HG03095 (cell line): ENCODE results near the gene HS6ST1.

Source experiments
- ATAC-seq: cut with Tn5 transposase; IDR thresholded peaks from one replicate; pipeline ENCODE4 v1.9.1; 2021; ENCODE audit warnings: moderate library complexity; ENCODE audit not compliant: unreplicated experiment

The HS6ST1 gene

DNA sequence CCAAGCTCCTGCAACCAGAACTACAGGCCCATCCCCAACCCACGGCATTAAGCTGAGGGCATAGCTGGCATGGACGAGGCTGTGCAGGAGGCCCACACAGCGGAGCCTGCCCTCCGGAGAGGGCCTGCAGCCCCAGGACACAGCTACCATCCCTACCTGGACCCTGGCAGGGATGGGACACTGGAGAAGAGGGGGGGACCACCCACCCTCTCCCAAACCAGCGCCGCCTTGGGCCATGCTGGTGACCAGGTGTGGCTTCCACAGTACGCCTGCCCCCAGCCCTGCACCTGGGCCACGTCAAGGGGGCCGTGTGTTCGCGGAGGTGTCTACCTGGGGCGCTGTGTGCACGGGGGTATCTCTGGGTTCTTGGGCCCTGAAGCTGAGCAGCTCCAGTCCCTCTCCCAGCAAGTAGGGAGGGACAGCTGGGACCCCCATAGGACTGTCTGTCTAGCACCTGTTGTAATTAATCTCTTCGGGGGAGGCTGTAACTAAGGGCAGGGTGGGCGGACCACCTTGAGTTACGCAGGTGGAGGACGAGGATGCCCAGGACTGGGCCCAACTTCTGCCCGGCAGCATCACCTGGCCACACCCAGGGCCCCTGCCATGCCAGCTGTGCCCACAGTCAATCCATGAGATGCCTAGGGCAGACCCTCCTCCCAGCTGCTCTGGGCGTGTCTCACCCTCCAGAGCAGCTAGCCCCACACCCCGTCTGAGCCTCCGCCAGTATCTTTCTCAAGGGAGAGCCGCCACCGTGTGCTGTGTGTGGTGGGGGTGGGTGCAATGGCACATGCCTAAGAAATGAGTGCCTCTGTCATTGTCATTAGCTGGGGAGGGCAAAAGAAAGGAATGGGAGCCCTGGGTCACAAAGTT, 18.3 kb downstream of the HS6ST1 start:
- no peak for ATAC-seq

DNA sequence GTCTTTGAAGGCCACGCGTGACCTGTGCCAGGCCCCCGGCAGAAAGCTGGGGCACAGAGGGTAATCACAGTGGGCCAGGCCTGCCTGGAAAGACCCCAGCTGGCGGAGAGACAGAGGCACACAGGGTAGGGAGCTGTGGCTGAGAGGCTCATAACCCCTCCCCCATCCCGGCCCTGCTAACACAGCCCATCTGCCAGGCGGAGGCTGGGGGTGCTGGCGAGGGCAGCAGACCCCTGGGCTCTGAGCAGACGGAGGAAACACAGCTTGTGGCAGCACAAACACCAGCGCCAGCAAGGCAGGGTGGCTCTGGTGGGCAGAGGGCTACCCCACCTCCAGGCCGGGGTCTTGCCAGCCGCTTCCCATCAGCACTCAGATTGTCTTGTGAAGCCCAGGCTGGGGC, 19.0 kb downstream of the HS6ST1 start:
- ATAC-seq = no peak

DNA sequence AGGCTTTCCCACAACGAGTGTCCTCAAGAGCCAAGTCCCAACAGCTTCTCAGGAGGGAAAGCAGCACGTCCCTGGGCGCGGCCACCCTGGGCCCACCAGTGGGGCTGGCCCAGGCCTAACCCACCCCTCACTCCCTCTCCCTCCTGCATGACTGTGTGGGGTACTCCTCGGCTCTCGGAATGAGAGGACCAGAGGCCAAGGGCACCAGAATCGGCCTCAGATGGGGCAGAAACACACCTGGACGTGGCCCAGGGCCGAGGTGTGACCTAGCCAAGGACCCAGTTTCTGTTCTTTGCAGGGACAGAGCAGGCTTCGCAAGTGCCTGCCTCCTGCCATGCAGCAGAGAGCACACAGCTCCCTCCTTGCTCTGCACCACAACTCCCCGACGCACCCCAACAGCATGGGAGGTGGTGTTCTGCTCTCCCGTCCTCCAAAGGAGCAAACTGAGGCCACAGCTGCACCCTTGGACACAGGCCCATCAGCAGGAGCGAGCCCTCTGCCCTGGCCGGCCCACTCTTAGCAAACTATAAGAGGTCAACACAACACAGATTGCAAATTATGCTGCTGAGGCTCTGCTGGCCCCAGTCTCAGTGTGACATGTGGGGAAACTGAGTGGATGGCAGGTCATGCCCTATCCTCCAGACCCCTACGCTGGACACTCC, 19.7 kb downstream of the HS6ST1 start:
- no peak for ATAC-seq

DNA sequence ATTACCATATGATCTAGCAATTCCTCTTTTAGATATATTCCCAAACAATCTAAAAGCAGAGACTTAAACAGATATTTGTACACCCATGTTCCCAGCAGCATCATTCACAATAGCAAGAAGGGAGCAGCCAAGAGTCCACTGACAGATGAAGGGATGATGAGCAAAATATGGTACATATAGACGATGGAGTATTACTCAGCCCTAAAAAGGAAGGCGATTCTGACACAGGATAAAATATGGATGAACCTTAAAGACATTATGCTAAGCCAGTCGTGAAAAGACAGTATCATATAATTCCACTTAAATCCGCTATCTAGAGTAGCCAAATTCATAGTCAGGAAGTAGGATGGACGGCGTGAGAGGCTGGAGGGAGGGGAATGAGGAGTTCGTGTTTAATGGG, 20.4 kb downstream of the HS6ST1 start:
- no peak for ATAC-seq

DNA sequence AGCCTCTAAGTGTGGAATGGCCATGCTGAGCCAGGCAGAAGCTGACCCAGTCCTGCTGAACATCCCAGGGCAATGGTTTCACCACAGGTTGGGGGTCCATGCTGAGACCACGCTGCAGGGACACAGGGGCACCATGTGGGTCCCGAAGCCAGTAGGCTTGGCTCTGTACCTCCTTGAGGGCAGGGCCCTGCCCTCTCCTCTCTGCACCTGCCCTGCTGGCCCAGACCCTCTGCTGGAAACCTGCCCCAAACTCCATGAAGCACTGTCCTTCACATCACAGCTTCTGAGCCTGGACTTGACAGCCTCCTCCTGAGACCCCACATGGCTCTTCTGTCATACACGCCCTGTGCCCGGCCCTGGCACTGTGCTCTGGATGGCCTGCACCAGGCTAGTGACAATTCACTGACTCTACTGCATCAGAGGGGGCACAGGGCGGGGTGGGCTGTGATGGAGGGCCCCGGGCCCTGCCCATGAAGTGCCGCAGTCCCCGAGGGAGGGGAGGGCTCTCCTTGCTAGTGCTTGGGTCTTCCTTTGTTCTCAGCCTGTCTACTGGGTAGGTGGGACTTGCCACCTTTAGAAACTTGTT, 24.7 kb downstream of the HS6ST1 start:
- no peak for ATAC-seq

DNA sequence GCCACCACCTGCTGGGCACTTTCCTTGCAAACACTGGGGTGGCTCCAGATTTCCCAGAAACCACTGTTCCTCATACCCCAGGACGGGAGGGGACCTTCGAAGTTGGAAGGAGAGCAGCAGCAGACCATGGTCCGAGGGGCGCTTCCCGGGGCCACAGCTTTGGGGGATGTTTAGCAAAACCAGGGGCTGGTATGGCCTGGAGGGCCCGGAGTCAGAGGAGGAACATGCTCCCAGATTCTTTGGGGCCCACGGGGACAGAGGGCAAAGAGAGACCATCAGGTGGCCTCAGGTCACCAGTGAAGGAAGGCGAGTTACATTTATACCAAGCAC, 25.3 kb downstream of the HS6ST1 start:
- ATAC-seq = no peak

DNA sequence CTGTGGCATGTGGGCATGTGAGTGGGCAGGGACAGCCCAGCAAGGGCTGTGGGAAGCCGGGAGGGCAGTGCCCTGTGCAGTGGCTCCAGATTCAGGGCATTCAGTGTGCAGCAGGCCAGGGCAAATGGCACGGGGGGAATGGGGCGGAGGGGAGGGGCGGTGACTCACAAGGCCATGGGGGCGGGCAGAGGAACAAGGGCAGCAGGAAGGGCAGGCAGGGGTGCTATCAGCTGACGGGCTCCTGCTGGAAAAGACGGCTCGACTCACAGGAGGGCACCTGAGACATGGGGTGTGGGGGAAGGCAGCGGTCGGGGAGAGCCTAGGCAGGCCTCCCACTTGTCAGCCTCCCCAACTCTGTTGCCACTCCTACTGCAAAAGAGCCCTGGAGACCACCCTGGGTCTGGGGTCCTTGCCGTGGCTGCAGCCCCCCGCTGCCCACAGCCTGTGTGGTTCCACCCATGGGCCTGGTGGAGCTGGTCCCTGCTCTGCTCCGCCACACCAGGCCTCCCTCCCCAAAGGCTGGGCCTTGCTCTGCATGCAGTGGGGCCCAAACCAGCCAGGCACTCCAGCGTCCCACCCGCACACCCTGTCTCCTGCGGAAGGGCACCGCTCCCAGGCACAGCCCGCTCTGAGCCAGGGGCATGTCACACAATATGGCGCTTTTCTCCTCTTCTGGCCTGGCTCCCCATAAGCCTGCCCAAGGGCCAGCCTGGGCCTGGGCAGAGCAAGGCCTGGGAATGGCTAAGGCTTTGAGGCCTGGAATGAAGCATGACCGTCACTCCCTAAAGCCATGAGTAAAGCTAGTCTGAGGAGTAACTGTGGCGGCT, 25.9 kb downstream of the HS6ST1 start:
- no peak for ATAC-seq

DNA sequence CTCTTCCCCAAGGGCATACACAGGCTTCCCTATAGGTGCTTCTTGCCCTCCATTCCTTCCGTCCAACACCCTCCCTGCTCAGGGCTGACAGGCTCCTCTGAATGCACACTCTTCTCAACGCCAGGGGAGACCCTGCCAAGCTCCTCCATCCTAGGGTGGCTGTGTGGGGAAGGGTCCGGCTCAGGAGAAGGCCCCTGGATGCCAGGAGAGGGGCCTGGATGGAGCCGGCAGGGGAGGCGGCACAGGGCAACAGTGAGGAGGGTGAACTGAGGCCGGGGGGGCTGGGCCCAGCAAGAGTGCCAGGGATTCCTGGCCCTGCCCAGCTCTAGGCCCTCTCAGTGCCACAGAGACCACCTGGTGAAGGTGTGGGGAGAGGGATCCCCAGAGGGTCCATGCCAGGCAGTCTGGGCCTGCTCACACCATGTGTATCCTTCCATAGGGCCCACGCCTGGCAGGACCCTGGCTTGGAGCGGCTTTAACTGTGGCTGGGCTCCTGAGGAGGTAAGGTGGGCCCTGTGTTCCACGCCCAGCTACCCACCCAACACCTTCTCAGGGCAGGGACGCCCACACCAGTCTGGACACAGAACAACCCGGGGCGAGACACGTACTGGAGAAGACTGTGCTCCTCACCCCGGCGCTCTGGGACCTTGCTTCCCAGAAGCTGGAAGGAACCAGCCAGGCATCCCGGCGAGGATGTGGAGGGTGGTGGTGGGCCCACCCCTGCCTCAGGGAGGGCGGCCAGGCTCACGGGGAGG, 26.6 kb downstream of the HS6ST1 start:
- no peak for ATAC-seq

DNA sequence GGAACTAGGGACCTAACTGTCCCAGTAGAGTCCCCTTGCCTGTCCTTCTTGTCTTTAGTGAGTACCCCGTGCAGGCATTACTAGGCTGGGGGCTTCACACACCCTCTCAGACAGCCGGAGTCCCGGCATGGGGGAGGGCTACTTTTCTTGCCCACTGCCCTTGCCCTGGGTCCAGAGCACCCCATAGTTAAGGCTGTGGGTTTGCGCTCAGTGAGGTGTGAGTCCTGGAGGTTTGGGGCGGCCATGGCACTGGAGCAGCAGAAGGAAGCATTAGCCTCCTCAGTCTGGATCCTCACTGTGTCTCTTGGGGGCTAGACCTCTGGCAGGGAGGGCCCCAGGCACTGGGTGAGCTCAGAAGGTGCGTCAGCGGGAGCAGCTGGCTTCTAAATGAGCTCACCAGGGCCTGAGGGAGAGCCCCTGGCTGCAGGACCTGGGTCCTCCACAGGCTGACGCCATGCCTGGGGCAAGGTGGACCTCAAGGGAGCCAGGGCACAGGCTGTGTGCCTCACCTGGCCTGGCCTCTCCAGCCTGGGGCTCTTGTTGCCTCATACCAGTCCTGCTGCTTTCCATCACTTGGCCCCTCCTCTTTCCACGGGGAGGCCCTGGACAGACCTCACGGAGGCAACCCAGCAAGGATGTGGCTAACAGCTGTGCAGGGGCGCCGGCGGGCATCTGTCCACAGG, 27.4 kb downstream of the HS6ST1 start:
- ATAC-seq = no peak

DNA sequence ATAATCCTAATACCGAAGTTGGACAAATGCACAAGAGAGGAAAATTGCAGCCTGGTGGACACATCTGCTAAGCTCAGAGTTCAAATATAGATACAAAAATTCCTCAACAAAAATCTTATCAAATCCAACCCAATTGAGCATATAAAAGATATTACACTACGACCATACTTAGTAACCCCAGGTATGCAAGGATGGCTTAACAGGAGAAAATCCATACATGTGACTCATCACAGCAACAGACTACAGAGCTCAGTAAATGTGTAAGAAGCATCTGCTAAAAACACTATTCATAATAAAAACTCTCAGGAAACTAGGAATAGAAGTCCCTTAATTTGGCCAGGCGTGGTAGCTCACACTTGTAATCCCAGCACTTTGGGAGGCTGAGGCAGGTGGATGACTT, 28.3 kb downstream of the HS6ST1 start:
- no peak for ATAC-seq

DNA sequence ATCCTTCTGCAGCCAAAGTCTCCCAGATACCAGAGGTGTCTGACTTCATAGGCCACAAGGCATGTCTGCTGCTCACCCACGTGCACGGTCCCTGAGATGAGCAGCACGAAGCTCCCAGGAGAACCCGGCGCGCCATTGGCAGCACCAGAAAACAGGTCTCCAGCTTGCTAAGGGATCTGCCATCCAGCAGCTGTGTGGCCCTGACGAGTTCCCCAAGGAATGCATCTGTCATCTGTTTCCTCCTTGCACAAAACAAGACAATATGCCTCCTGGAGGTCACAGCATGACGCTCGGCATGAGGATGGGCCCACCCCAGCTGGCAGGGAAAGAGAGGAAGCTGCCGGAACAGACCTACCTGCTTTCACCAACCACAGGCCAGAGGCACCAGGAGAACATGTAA, 29.2 kb downstream of the HS6ST1 start:
- ATAC-seq = no peak

DNA sequence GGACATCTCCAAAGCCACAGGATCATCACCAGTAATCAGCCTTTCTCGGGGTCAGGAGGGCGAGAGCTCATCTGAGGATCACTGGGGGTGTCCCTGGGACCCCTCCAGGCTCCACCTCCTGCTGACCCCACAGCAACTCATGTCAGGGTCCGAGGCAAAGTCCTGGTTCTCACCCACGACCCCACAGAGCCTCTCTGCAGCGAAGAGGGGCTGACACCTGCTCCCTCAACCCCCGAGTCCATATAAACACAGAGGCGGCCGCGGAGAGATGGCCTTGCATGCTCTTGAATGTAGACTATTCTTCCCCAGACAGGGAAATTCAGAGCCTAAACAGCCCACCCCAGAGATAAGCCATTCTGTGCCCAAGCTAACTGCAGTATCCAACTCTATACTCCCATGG, 29.9 kb downstream of the HS6ST1 start:
- no peak for ATAC-seq

DNA sequence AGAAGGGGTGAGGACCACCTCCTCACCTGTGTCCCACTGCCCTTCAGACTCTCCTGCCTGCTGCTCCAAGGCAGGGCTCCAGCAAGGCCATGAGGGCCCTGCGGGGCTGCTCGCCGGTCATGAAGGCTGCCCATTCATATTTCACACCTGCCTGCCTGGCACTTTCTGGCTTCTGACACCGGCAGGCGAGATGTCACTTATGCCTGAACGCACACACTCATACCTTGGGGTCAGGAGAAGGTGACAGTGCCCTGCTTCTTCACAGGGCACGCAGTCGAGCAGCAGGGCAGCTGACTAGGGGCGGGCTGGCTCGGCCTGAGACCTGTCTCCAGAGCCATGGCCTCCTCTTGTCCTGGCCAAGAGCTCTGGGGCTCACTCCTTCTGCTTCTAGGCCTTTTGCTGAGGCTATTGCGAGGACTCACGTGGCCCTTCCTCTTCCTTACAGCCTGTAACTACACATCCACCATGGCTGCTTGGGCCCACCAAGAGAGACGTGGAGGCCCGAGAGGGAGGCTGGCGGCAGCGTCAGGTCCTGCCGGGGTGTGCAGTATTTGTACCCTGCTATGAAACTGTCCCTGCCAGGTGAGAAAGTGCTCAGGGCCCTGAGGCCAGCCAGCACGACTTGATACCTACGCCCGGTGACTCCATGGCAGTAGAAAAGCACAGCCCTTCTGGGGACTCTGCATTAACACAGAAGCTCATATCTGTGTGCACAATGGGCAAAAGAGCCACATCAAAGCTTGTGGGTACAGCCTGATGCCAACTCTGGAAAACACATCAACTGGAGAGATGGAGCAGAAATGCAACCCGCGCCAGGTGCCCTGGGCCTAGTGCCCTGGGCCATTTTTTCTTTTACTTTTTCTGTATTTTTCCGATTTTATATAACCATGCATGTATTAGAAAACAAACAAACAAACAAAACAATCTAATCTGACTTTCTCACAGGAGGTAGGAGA, 30.6 kb downstream of the HS6ST1 start:
- no peak for ATAC-seq

DNA sequence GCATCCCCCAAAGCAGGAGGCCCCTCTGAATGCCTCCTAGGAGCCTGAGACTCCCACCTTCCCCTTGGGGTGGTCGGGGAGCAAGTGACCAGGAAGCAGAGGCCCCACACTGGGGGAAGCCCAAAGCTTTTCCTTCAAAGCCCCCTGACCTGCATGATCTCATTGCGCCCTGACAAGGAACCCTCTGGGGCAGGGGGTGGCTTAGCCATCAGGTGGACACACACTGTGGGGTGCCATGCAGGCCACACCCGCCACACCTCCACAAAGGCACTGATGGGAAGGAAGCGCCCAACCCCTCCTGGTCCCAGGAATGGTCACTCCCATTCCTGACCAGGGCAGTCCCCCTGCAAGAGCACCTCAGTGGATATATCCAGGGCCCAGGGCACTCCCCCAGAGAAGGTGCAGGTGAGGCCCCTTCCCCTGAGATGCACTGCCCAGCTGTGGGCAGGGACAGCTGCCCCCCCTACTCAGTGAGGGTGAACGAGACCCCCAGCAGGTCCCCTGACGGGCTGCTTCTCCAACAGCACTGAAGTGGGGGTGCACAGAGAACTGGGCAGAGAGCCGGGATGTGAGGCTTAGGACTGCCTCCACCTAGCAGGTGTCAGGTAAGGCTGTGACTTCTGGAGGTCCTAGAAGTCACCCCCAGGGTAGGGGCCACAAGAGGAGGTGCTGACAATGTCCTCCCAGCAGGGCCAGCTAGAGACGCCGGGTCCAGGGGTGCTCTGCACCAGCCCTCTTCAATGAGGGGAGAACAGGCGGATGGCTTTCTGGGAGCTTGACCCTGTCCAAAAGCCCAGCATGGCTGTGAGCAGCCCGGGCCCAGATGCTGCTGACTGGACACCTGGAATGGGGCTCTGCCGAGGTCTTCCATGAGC, 31.5 kb downstream of the HS6ST1 start:
- no peak for ATAC-seq

DNA sequence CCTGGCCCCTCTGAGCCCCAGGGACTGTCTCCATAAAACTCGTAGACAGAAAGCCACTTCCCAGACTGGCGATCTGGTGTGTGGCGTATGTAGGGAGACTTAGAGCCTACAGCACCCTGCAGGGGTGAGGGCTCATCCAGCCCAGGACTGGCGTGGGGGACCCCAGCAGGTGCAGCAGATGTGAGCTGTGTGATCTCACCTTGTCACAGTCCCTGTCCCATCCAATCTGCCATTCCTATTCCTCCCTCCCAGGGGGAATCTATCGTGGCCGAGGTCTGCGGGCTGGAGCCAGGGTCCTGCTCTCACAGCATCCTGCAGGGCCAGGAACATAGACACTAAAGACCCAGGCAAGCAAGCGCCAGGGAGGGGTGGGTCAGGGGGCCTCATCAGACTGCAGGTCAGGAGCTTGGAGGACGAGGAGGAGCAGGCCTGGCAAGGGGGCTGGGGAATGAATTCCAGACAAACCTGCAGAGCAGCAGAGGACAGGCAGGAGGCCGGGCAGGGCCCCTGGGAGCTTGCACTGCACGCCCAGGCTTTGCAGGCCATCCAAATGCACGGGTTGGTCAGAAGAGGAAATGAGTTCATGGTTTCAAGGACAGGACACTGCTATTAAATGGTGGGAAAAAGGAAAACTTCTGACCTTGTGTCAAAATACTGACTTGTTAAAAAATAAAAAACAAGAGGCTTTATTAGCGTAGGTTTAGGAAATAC, 32.5 kb downstream of the HS6ST1 start:
- no peak for ATAC-seq

DNA sequence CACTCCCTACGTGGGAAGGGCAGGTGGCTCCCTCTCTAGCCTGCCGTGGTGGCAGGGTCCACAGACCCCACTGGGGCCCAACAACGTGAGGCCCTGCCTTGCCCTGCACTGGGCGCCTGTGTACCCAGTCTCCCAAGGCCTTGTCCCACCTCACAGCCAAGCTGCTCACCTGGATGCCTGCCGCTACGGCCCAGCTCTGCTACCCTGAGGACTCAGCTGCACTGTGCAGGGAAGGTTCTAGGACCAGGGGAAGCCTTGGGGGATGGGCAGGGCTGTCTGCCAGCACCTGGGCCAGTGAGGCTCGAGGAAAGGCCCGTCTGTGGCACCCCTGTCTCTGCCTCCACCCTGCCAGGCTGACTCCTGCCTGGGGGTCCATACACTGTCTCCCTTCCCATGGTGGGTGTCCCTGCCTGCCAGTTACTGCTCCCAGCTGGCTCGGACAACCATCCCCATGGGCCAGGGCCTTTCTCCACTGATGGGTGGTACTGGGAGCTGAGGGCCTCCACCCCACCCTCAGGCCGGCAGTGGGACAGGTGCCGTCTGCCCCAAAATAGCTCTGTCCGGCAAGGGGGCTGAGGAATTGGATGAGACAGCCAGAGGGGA, 33.2 kb downstream of the HS6ST1 start:
- no peak for ATAC-seq

DNA sequence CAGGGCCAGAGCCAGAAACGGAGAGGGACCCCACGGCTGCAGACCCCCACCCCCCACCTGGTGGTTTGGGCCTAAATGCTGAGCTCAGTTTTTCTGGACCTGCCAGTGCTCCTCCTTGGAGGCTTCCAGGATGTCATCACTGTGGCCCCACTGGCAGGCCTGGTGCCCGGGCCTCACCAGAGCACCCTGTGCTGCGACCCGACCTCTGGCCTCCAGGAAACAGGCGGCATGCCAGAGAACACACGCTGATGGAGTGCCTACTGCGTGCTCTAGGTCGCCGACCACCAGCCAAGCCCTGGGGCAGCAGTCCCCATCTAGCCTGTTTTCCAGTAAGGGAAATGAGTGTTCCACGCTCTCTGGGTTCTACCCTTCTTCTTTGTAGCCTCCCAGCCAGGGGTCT, 33.8 kb downstream of the HS6ST1 start:
- no peak for ATAC-seq
